Effector memory CD8-positive, alpha-beta T cell (primary cell): Measurements from ENCODE around the gene SPATA16.
"Not testable (repeated sequence)": the region's sequence is repeated elsewhere in the genome, so short reads cannot be mapped to it uniquely, and the experiment has no call there.

Experiments
- ATAC-seq: fragments of 150-1000 bp; cut with Tn5 transposase; replicated peaks from 2 replicates; pipeline ENCODE4 v1.10.0; 2021; ENCODE audit warnings: mild to moderate bottlenecking, moderate library complexity
- DNase-seq, 3 experiments: peaks; one replicate each; pipeline ENCODE4 v3.0.0; 2021
- H3K27ac Mint-ChIP-seq, 2 donors: one replicate each; pipeline ENCODE4 v1.8.0; 2022; ENCODE audit warnings: mild to moderate bottlenecking in 2 of 2, mixed read lengths in 2 of 2, moderate library complexity in 2 of 2
- H3K27me3 Mint-ChIP-seq, 2 donors: one replicate each; pipeline ENCODE4 v1.8.0; 2022; ENCODE audit warnings: mixed read lengths in 2 of 2
- H3K36me3 Mint-ChIP-seq: one replicate; pipeline ENCODE4 v1.8.0; 2022; ENCODE audit warnings: mild to moderate bottlenecking, moderate library complexity, mixed read lengths; ENCODE audit not compliant: insufficient read depth
- H3K4me1 Mint-ChIP-seq, 2 donors: one replicate each; pipeline ENCODE4 v1.8.0; 2022; ENCODE audit warnings: low read depth in 2 of 2, mixed read lengths in 2 of 2
- H3K4me3 Mint-ChIP-seq, 2 donors: one replicate each; pipeline ENCODE4 v1.8.0; 2022; ENCODE audit warnings: mild to moderate bottlenecking in 2 of 2, mixed read lengths in 2 of 2, moderate library complexity in 2 of 2
- H3K9me3 Mint-ChIP-seq, 2 donors: one replicate each; pipeline ENCODE4 v1.8.0; 2022; ENCODE audit warnings: mixed read lengths in 2 of 2

The SPATA16 gene

DNA sequence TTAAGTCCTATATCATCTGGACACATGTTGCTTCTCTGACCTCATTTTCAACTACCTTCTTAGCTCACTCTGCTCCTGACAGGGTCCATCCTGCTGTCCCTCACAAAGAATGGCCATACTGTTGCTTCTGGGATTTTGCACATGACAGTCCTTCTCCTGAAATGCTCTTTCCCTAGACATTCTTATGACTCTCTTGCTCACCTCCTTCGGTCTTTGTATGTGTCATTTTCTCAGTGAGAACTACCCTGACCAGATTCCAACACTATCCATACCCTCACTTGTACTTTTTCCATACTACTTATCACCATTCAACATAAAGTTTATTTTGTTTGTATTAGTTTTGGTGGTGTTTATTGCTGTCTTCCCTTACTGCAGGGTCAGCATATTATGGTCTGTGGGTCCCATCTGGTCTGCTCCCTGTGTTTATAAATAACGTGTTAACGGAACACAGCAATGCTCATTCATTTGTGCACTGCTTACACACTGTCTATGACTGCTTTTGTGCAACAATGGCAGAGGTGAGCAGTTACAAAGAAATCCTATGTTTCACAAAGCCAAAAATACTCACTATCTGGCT, 159.5 kb downstream of the SPATA16 start:
- H3K4me1 Mint-ChIP-seq: no peaks in the 10 kb centered on the region
- no peak for DNase-seq
- ATAC-seq: no peak
- no peaks in the 10 kb centered on the region for H3K36me3 Mint-ChIP-seq
- peaks cover 6 to 15% of the 10 kb centered on the region in 2 donors for H3K9me3 Mint-ChIP-seq
- no peak overlapping the region for H3K4me3 Mint-ChIP-seq
- no peak overlapping the region for H3K27ac Mint-ChIP-seq
- H3K27me3 Mint-ChIP-seq: no peaks in the 10 kb centered on the region

DNA sequence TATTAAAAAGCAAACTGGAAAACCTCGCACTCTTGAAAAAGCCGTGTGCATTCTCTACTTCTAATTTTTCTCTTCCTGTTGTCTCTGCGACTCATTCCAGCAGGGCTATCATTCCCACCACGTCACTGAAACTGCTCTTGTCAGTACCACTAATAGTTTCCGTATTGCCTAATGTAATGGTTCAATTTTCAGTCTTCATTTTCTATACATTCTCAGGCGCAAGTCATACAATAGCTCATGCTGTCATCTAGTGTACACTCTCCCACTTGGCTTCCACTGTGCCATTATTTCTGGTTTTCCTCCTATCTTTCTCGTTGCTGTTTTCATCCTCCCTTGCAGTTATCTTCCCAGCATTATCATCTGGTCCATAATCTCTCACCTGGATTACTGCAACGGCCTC, 160.2 kb downstream of the SPATA16 start:
- H3K4me1 Mint-ChIP-seq: no peaks in the 10 kb centered on the region
- H3K27me3 Mint-ChIP-seq: no peaks in the 10 kb centered on the region
- H3K27ac Mint-ChIP-seq: no peak overlapping the region
- peaks cover 6 to 11% of the 10 kb centered on the region in 2 donors for H3K9me3 Mint-ChIP-seq
- DNase-seq (no peak), ATAC-seq (no peak)
- no peaks in the 10 kb centered on the region for H3K36me3 Mint-ChIP-seq
- no peak overlapping the region for H3K4me3 Mint-ChIP-seq

DNA sequence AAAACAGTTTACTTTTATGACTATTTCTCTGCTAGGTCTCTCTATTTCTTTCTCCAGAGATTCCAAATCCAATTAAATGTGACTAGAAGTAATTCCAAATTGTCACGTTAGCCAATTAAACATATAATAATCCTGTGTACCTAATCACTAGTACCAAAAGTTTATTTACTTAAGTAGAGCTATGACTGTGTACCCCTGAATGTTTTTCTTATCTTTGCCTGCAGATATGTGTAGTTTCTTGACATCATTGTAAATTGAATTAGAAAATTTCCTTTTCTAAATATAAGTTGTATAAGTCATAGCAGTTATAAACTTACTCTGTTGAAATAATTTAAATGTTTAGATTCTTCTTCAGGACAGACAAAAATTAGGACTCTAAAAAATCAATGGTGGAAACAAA, 163.3 kb downstream of the SPATA16 start:
- DNase-seq (no peak), ATAC-seq (no peak)
- Mint-ChIP-seq H3K27me3 (no peaks in the 10 kb centered on the region), H3K27ac (no peak overlapping the region), H3K4me1 (no peaks in the 10 kb centered on the region), H3K36me3 (no peaks in the 10 kb centered on the region), H3K9me3 (peaks cover 6 to 11% of the 10 kb centered on the region in 2 donors), H3K4me3 (no peak overlapping the region)

DNA sequence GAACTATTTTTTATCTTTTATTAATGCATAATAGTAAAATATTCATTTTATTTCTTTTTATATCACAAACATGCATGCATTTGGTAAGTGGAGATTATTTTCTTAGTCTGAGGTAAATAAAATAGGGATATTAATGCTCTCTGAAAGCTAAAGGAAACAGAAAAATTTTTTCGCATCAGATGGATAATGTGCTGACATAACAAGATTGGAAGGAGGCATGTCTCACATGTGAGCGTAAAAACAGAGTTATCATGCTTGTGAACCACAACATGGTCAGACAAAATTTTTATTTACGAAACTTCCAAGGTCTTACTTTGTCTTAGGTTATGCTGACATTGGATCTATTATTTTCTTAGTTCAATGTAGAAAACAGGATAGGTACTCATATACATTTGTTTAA, 166.1 kb downstream of the SPATA16 start:
- Mint-ChIP-seq H3K27ac (no peak overlapping the region), H3K36me3 (no peaks in the 10 kb centered on the region), H3K27me3 (no peaks in the 10 kb centered on the region), H3K9me3 (no peaks in the 10 kb centered on the region), H3K4me1 (no peaks in the 10 kb centered on the region), H3K4me3 (no peak overlapping the region)
- DNase-seq (no peak), ATAC-seq (no peak)

DNA sequence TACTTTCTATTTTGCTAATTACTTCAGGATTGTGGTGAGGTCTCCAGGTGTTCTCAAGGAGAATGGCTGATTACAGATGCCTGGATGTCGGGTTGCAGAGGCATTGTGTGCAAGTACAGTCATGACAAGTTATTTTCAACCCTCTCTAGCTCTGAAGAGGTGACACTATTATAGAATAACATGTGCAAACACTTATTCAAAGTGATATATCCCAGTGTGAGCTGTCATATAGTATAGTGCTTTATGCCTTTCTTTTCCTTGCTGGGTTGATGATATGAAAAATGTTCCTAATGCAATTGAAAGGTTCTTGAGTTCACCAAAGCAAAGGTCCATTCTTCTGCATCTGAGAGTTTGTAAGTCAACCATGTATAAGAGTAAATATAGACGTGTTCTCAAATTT, 167.2 kb downstream of the SPATA16 start:
- DNase-seq (no peak), ATAC-seq (no peak)
- H3K27ac Mint-ChIP-seq: no peak overlapping the region

DNA sequence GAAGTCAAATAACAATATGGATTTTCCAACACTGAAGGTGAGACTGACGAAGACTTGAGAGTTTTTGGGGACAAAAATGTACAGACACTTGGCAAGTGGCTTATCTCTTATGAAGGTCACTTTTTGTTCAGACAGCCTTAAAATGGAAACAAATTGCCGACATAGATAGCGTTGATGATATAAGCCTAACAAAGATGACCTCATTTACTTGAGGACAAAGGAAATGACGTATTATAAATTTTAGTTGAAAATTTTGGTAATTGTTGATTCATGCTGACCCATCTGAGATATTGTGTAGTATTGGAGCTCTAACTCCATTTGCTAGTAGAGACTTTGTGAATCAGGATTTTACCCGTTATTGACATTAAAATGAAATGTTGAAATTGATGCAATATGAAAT, 168.3 kb downstream of the SPATA16 start:
- no peaks in the 10 kb centered on the region for H3K36me3 Mint-ChIP-seq

More for the DNA sequence above, 167.2 kb downstream of the SPATA16 start:
- H3K36me3 Mint-ChIP-seq: no peaks in the 10 kb centered on the region
- H3K4me1 Mint-ChIP-seq: no peaks in the 10 kb centered on the region
- H3K27me3 Mint-ChIP-seq: no peaks in the 10 kb centered on the region
- H3K9me3 Mint-ChIP-seq: no peaks in the 10 kb centered on the region
- no peak overlapping the region for H3K4me3 Mint-ChIP-seq

DNA sequence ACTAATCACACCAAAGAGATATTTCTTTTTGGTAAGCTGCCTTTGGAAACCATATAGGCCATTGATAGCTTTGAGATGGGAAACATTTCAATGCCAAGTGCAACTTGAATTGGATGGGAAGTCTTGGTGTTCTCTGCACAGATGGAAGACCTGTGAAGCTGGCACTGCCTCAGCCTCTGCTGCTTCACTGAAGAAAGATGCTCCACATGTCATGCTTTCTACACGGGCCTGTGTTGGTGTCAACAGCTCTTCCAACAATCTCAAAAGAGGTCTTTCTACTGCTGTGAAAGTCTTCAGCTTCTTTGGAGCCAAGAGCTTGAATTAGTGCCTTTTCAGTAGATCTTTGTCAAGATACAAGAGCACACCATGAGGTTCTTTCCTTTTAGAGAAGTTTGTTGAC, 169.0 kb downstream of the SPATA16 start:
- H3K9me3 Mint-ChIP-seq: no peaks in the 10 kb centered on the region
- ATAC-seq: no peak
- H3K27me3 Mint-ChIP-seq: no peaks in the 10 kb centered on the region
- no peak overlapping the region for H3K27ac Mint-ChIP-seq
- DNase-seq: no peak
- H3K4me1 Mint-ChIP-seq: no peaks in the 10 kb centered on the region
- no peaks in the 10 kb centered on the region for H3K36me3 Mint-ChIP-seq
- no peak overlapping the region for H3K4me3 Mint-ChIP-seq

More for the DNA sequence above, 168.3 kb downstream of the SPATA16 start:
- ATAC-seq (no peak), DNase-seq (no peak)
- no peaks in the 10 kb centered on the region for H3K9me3 Mint-ChIP-seq
- H3K27ac Mint-ChIP-seq: no peak overlapping the region
- no peaks in the 10 kb centered on the region for H3K27me3 Mint-ChIP-seq
- H3K4me1 Mint-ChIP-seq: no peaks in the 10 kb centered on the region
- H3K4me3 Mint-ChIP-seq: no peak overlapping the region

DNA sequence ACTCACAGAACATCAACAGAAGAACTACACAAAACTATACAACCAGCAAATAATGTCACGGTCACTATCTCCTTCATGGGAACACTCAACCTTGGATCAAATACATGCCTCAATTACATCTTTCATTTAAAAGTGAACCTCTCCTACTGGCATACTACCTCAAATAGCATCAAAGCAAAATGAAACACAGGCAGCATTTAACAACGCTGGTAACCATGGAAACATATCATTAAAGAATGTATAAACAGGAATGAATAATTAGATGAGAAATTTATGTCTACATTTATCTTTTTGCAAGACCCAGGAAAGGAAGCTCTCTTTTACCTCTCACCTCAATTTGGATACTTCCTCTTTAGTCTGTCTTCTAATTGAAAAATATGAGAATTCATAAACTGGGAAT, 172.4 kb downstream of the SPATA16 start:
- H3K27ac Mint-ChIP-seq: no peak overlapping the region
- no peaks in the 10 kb centered on the region for H3K27me3 Mint-ChIP-seq
- no peaks in the 10 kb centered on the region for H3K4me1 Mint-ChIP-seq
- DNase-seq: no peak
- no peak for ATAC-seq
- no peaks in the 10 kb centered on the region for H3K9me3 Mint-ChIP-seq
- no peaks in the 10 kb centered on the region for H3K36me3 Mint-ChIP-seq
- H3K4me3 Mint-ChIP-seq: no peak overlapping the region

DNA sequence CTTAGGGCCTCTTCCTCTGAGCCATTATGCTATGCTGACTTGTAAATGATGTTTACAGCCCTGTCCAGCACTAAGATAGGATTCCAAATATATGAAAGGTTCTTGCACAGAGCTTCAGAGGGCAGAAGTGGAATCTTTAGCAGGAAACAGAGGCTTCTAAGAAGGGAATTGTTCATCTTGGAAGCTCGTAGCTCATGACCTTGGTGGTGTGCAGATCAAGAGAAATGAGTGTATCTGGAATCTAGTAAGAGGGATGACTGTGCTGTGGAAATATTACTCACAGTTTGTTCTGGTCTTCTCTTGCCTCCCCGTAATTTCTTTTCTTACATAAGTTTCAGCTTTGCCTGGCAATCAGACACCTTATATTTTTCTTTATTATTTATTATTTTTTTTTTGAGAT, 175.8 kb downstream of the SPATA16 start:
- H3K27me3 Mint-ChIP-seq: no peaks in the 10 kb centered on the region
- H3K4me1 Mint-ChIP-seq: no peaks in the 10 kb centered on the region
- no peaks in the 10 kb centered on the region for H3K36me3 Mint-ChIP-seq
- no peaks in the 10 kb centered on the region for H3K9me3 Mint-ChIP-seq
- H3K4me3 Mint-ChIP-seq: no peak overlapping the region
- DNase-seq (no peak), ATAC-seq (no peak)
- H3K27ac Mint-ChIP-seq: no peak overlapping the region

DNA sequence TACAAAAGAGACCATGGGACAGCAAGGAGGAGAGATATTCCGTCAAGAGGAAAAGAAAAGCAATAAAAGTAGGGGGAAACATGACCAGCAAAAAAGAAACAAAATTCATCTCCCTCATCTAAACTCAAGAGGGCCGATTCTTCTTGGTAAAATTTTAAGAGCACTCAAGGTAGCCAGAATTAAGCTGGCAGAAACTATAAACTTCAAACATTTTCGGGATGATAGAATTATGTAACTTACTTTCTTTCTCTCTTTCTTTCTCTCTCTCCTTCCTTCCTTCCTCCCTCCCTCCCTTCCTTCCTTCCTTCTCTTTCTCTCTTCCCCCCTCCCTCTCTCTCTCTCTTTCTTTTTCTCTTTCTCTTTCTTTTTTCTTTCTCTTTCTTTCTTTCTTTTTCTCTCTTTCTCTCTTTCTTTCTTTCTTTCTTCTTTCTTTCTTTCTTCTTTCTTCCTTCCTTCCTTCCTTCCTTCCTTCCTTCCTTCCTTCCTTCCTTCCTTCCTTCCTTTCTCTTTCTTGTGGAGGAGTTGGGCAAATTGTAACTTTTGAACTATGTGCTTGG, 180.3 kb downstream of the SPATA16 start:
- H3K4me3 Mint-ChIP-seq, H3K9me3 Mint-ChIP-seq, H3K27me3 Mint-ChIP-seq, DNase-seq, ATAC-seq, H3K4me1 Mint-ChIP-seq, H3K27ac Mint-ChIP-seq, H3K36me3 Mint-ChIP-seq: not testable (repeated sequence)

DNA sequence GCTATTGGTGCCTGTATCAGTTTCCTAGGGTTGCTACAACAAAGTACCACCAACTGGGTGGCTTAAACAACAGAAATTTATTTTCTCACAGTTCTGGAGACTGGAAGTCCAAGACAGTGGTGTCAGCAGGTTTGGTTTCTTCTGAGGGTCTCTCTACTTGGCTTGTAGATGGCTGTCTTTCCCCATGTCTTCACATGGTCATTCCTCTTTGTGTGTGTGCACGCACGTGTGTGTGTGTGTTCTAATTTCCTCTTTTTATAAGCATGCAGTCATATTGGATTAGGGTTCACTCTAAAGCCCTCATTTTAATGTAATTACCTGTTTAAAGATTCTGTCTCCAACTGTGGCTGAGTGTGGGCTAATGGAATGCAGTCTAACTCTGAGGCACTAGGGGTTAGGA, 182.5 kb downstream of the SPATA16 start:
- peaks cover 0 to 3% of the 10 kb centered on the region in 2 donors for H3K9me3 Mint-ChIP-seq
- no peaks in the 10 kb centered on the region for H3K27me3 Mint-ChIP-seq
- no peaks in the 10 kb centered on the region for H3K36me3 Mint-ChIP-seq
- no peak overlapping the region for H3K27ac Mint-ChIP-seq
- H3K4me1 Mint-ChIP-seq: no peaks in the 10 kb centered on the region
- ATAC-seq (no peak), DNase-seq (no peak)
- H3K4me3 Mint-ChIP-seq: no peak overlapping the region

DNA sequence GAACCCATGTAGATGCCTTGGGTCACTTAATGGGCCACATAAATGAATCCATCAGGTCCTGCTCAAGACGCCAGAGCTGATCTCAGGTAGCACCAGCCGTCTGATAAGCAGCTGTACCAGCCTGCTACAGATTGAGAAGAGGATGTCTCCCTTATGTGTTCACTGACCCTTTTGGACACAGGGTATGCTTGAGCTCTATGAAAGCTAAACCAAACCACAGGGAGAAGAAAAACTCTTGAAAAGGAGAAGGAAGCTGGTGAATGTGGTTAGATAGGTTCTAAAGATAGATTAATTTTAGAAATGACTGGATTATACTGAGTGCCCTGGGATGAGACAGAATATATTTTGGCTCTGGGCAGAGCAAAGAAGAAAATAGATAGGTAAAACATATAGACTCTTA, 187.5 kb downstream of the SPATA16 start:
- Mint-ChIP-seq H3K36me3 (no peaks in the 10 kb centered on the region), H3K27ac (no peak overlapping the region), H3K27me3 (no peaks in the 10 kb centered on the region), H3K4me1 (no peaks in the 10 kb centered on the region), H3K4me3 (no peak overlapping the region), H3K9me3 (peaks cover 0 to 4% of the 10 kb centered on the region in 2 donors)
- ATAC-seq (no peak), DNase-seq (no peak)

DNA sequence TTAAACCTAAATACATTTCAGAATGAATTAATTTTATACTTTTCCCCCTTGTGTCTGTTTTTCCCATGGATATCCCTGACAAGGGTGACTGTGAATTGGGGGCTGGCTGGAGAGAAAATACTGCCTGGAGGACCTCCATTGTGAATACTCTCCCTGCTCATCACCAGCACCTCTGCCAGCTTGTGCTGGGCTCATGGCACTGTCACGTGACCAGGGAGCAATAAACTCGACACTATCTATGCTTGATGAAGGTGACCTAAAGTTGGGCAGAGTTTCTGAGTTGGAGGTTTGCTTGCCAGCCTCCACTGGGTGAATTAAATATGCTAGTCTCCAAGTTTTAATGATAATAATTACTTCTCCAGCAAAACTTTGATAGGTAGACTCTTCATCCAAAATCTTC, 189.5 kb downstream of the SPATA16 start:
- DNase-seq (no peak), ATAC-seq (no peak)
- Mint-ChIP-seq H3K9me3 (peaks cover 0 to 4% of the 10 kb centered on the region in 2 donors), H3K36me3 (no peaks in the 10 kb centered on the region), H3K27me3 (no peaks in the 10 kb centered on the region), H3K4me3 (no peak overlapping the region), H3K27ac (no peak overlapping the region), H3K4me1 (no peaks in the 10 kb centered on the region)

DNA sequence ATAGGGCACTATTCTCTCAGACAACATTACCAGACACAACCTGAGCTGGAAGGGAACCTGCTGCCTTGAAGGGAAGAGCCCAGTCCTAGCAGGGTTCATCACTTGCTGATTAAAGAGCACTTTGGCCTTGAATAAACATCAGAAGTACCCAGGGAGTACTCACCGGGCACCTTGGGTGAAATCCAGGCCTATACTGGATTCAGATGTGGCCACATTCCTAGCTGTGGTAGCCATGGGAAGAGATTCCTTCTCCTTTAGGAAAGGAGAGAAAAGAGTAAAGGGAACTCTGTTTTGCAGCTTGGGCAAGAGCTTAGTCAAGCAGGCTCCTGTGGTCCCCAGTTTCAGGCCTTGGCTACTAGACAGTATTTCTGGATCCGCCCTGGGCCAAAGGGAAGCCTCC, 195.0 kb downstream of the SPATA16 start:
- H3K4me3 Mint-ChIP-seq: no peak overlapping the region
- no peak overlapping the region for H3K27ac Mint-ChIP-seq
- H3K4me1 Mint-ChIP-seq: no peaks in the 10 kb centered on the region
- H3K9me3 Mint-ChIP-seq: no peaks in the 10 kb centered on the region
- H3K36me3 Mint-ChIP-seq: no peaks in the 10 kb centered on the region
- no peaks in the 10 kb centered on the region for H3K27me3 Mint-ChIP-seq
- ATAC-seq (no peak), DNase-seq (no peak)
